OCI-LY3 (cell line): ENCODE measurements around the gene EMID1.
A peak's percentile ranks its signal among the peaks of the same experiment; 100 is the strongest.

Experiments
- H2AFZ ChIP-seq: fragments of 200-600, 300-600 bp; shearing (Covaris generic); 2 replicates; pipeline ENCODE4 v1.6.0; 2014; ENCODE audit warnings: antibody characterized with exemption, low read depth, low read length
- H3K27ac ChIP-seq: fragments of 200-600, 300-600 bp; sonication (generic); 2 replicates; pipeline ENCODE4 v1.5.1; 2014; ENCODE audit warnings: mild to moderate bottlenecking, low read length, moderate library complexity, mixed read lengths
- H3K27me3 ChIP-seq: fragments of 200-600, 300-600 bp; sonication (generic); 2 replicates; pipeline ENCODE4 v1.6.1; 2014; ENCODE audit warnings: low read depth, low read length, mixed read lengths
- H3K36me3 ChIP-seq: fragments of 200-600, 300-600 bp; sonication (generic); replicated peaks from 2 replicates; pipeline ENCODE3; 2014; ENCODE audit warnings: low read depth, low read length, mixed read lengths
- H3K4me1 ChIP-seq: fragments of 300-600, 200-600 bp; sonication (generic); 2 replicates; pipeline ENCODE4 v1.6.1; 2014; ENCODE audit warnings: low read length, mixed read lengths
- H3K4me2 ChIP-seq: fragments of 200-600, 300-600 bp; sonication (generic); 2 replicates; pipeline ENCODE4 v1.6.1; 2014; ENCODE audit warnings: low read length, mixed read lengths
- H3K4me3 ChIP-seq: fragments of 300-600, 200-600 bp; sonication (generic); 2 replicates; pipeline ENCODE4 v1.5.1; 2014; ENCODE audit warnings: antibody characterized with exemption, mild to moderate bottlenecking, low read length, moderate library complexity
- H3K79me2 ChIP-seq: fragments of 300-600, 200-600 bp; shearing (Covaris generic); 2 replicates; pipeline ENCODE4 v1.6.1; 2014; ENCODE audit warnings: mild to moderate bottlenecking, low read length, mixed read lengths
- H3K9ac ChIP-seq: fragments of 300-600, 200-600 bp; shearing (Covaris generic); 2 replicates; pipeline ENCODE4 v1.6.0; 2014; ENCODE audit warnings: mild to moderate bottlenecking, low read length, moderate library complexity
- H3K9me3 ChIP-seq: fragments of 200-600, 300-600 bp; shearing (Covaris generic); 2 replicates; pipeline ENCODE4 v1.6.1; 2014; ENCODE audit warnings: low read length, mixed read lengths; ENCODE audit not compliant: insufficient read depth
- H4K20me1 ChIP-seq: fragments of 200-600, 300-600 bp; sonication (generic); 2 replicates; pipeline ENCODE4 v1.6.1; 2016; ENCODE audit warnings: low read length, mixed read lengths; ENCODE audit not compliant: insufficient read depth
- CTCF ChIP-seq: fragments of 200-600, 300-600 bp; sonication (generic); IDR thresholded peaks from 2 replicates; pipeline ENCODE4 v1.5.1; 2014; ENCODE audit warnings: antibody characterized with exemption, low read length, low read depth
- EZH2phosphoT487 ChIP-seq: fragments of 200-600 bp; shearing (Covaris generic); IDR thresholded peaks from 2 replicates; pipeline ENCODE4 v1.6.1; 2018; ENCODE audit warnings: antibody characterized with exemption, mixed run types, low read depth

EMID1 gene

GRCh38 chr22:29306835-29307595, 101.3 kb downstream of the EMID1 start:
- H3K9ac ChIP-seq = peak overlapping the region; percentile 45
- H3K4me3 ChIP-seq = peak overlapping the region; percentile 77
- no peaks in the 10 kb centered on the region for H3K79me2 ChIP-seq
- peaks cover 5% of the 10 kb centered on the region; the same call in 1 of the 2 replicates for H3K27me3 ChIP-seq
- no peak overlapping the region for H3K27ac ChIP-seq
- H2AFZ ChIP-seq = peak overlapping the region; percentile 87
- no peaks in the 10 kb centered on the region for H3K36me3 ChIP-seq
- no peaks in the 10 kb centered on the region for H4K20me1 ChIP-seq
- H3K9me3 ChIP-seq = no peaks in the 10 kb centered on the region
- peak overlapping the region; percentile 92 for H3K4me2 ChIP-seq
- TF ChIP-seq CTCF = no peak
- H3K4me1 ChIP-seq = peaks cover 4% of the 10 kb centered on the region; the same call in 1 of the 2 replicates

GRCh38 chr22:29307596-29308147, 102.0 kb downstream of the EMID1 start:
- H3K36me3 ChIP-seq = no peaks in the 10 kb centered on the region
- no peaks in the 10 kb centered on the region for H3K79me2 ChIP-seq
- H3K4me3 ChIP-seq = no peak overlapping the region
- H4K20me1 ChIP-seq = no peaks in the 10 kb centered on the region
- H3K27ac ChIP-seq = no peak overlapping the region
- H3K4me1 ChIP-seq = peaks cover 4% of the 10 kb centered on the region; the same call in 1 of the 2 replicates
- peaks cover 5% of the 10 kb centered on the region; the same call in 1 of the 2 replicates for H3K27me3 ChIP-seq
- TF ChIP-seq CTCF (no peak), EZH2phosphoT487 (no peak)
- no peak overlapping the region for H2AFZ ChIP-seq
- H3K9me3 ChIP-seq = no peaks in the 10 kb centered on the region
- H3K9ac ChIP-seq = no peak overlapping the region
- no peak overlapping the region for H3K4me2 ChIP-seq

- Histone ChIP-seq H3K27ac (no peak overlapping the region), H3K4me2 (no peak overlapping the region), H2AFZ (no peak overlapping the region), H3K36me3 (no peaks in the 10 kb centered on the region), H3K27me3 (peaks cover 5% of the 10 kb centered on the region; the same call in 1 of the 2 replicates), H3K4me1 (peaks cover 4% of the 10 kb centered on the region; the same call in 1 of the 2 replicates), H4K20me1 (no peaks in the 10 kb centered on the region), H3K9me3 (no peaks in the 10 kb centered on the region), H3K4me3 (no peak overlapping the region), H3K9ac (no peak overlapping the region), H3K79me2 (no peaks in the 10 kb centered on the region)
- no peak for TF ChIP-seq EZH2phosphoT487
- TF ChIP-seq CTCF = no peak
These were observed 102.6 kb downstream of the EMID1 start for GRCh38 chr22:29308148-29308790.

GRCh38 chr22:29308791-29309262, 103.1 kb downstream of the EMID1 start:
- no peaks in the 10 kb centered on the region for H3K36me3 ChIP-seq
- H3K4me1 ChIP-seq = peaks cover 4% of the 10 kb centered on the region; the same call in 1 of the 2 replicates
- no peak overlapping the region for H3K9ac ChIP-seq

More at GRCh38 chr22:29308791-29309262, 103.1 kb downstream of the EMID1 start:
- Histone ChIP-seq H3K27me3 (peaks cover 5% of the 10 kb centered on the region; the same call in 1 of the 2 replicates), H3K9me3 (no peaks in the 10 kb centered on the region), H4K20me1 (no peaks in the 10 kb centered on the region), H3K4me2 (no peak overlapping the region), H2AFZ (no peak overlapping the region), H3K27ac (no peak overlapping the region), H3K79me2 (no peaks in the 10 kb centered on the region), H3K4me3 (no peak overlapping the region)
- no peak for TF ChIP-seq CTCF
- TF ChIP-seq EZH2phosphoT487 = no peak
